GM18951 (cell line): ENCODE measurements around the gene ITGB1.
"Not testable (repeated sequence)": the region's sequence is repeated elsewhere in the genome, so short reads cannot be mapped to it uniquely, and the experiment has no call there.

ENCODE experiments used
- POLR2A ChIP-seq: IDR thresholded peaks from 4 replicates; pipeline ENCODE4 v1.6.1; 2011; ENCODE audit warnings: mild to moderate bottlenecking; ENCODE audit not compliant: insufficient read length, insufficient read depth; ENCODE audit errors: extremely low read depth
- in situ Hi-C: fragments of 300-500 bp; cut with MboI; formaldehyde crosslinking; loops from one replicate; pipeline ENCODE4 v1.12.0; 2022; ENCODE audit warnings: low sequenced_read_pairs, mixed read lengths, inconsistent platforms; ENCODE audit not compliant: unreplicated experiment

ITGB1 gene

GRCh38 chr10:32985775-32986350 is 27.8 kb upstream of the ITGB1 start:
- no peak for TF ChIP-seq POLR2A
- in situ Hi-C loops = no loop called here

- in situ Hi-C loops = no loop called here
- TF ChIP-seq POLR2A = no peak
Measured at GRCh38 chr10:32985341-32985764, 27.3 kb upstream of the ITGB1 start.

- in situ Hi-C loops = no loop called here
- TF ChIP-seq POLR2A = no peak
Measured at GRCh38 chr10:32984003-32984600, 26.1 kb upstream of the ITGB1 start.

- no peak for TF ChIP-seq POLR2A
- in situ Hi-C loops = no loop called here
Measured at GRCh38 chr10:32982911-32983909, 25.2 kb upstream of the ITGB1 start.

GRCh38 chr10:32982293-32982709 is 24.3 kb upstream of the ITGB1 start:
- in situ Hi-C loops = no loop called here
- TF ChIP-seq POLR2A = no peak

GRCh38 chr10:32981760-32982159 is 23.7 kb upstream of the ITGB1 start:
- TF ChIP-seq POLR2A = no peak
- in situ Hi-C loops = no loop called here

- in situ Hi-C loops = no loop called here
- peak; percentile 28 for TF ChIP-seq POLR2A
Measured at GRCh38 chr10:32980558-32981468, 22.8 kb upstream of the ITGB1 start.

- TF ChIP-seq POLR2A = no peak
- in situ Hi-C loops = no loop called here
Measured at GRCh38 chr10:32980242-32980557, 22.2 kb upstream of the ITGB1 start.

- in situ Hi-C loops = not testable (repeated sequence)
Measured at GRCh38 chr10:32979719-32980118, 21.7 kb upstream of the ITGB1 start.

GRCh38 chr10:32979041-32979440 is 21.0 kb upstream of the ITGB1 start:
- no peak for TF ChIP-seq POLR2A
- in situ Hi-C loops = no loop called here

- in situ Hi-C loops = not testable (repeated sequence)
Measured at GRCh38 chr10:32977846-32978809, 20.1 kb upstream of the ITGB1 start.

GRCh38 chr10:32976338-32976737 is 18.3 kb upstream of the ITGB1 start:
- in situ Hi-C loops = no loop called here
- no peak for TF ChIP-seq POLR2A
